Measurements from ENCODE around the gene TMEM109.

TMEM109 gene

DNA sequence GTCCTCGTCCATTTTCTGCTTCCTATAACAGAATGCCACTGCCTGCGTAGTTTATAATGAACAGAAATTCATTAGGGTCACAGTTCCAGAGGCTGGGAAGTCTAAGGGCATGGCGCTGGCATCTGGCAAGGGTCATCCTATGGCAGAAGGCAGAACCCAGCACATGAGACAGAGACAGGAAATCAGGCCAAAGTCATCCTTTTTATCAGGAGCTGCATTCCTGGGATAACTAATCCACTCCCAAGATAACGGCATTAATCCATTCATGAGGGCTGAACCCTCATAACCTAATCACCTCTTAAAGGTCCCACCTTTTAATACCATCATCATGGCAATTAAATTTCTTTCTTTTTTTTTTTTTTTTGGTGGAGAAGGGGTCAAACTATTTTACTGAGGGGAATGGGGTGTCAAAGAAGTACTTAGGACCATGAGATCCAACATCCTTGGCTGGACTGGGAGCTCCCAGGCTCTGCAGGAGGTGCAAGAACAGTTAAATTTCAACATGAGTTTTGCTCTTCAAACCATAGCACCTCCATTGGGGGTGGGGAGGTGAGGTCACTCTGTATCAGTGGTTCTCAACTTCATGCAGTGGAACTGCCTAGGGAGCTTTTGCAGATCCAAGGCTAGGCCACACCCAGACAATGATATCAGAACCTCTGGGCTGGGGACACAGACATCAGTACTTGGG, 4.4 kb downstream of the TMEM109 start:
- no peak for TF ChIP-seq CTCF (conservative IDR thresholded peaks at IDR 0.05; ENCODE audit: low read depth, low read length)
- no peak overlapping the region for H3K4me3 ChIP-seq (ENCODE audit: low read length)
- no peak for DNase-seq (ENCODE audit: low read depth)

DNA sequence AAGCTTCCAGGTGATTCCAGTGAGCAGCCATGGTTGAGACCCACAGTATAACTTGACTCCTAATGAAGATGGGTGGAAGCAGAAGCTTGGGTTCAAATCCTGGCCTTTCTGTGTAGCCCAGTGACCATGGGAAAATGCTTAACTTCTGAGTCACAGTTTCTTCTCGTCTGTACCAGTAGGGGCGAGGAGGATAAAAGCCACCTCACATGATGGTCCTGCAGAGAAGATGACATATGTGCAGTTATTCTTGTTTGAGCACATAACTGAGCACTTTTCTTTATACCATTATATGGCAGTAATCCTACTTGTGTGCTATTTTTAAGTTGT, 4.9 kb downstream of the TMEM109 start:
- DNase-seq (ENCODE audit: low read depth), result peak; percentile 93
- no peak overlapping the region for H3K4me3 ChIP-seq (ENCODE audit: low read length)
- TF ChIP-seq CTCF (conservative IDR thresholded peaks at IDR 0.05; ENCODE audit: low read depth, low read length), result no peak

DNA sequence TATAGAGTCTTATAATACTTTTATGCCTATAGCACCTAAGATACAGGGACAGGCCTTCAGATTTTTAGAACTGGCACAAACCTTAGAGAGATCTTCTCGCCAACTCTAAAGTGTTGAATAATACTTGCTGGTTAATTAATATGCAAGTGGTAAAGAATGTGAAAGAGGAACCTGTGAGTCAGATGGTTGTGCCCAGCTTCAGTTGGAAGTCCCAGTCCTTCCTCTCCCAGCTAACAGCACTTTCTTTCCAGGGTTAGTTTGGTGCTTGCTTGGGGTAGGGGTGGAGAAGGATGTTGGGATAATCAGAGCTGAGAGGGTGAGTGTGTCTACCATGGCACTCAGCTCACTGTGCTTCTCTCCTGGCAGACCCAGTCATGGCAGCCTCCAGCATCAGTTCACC, 5.4 kb downstream of the TMEM109 start:
- no peak for DNase-seq (ENCODE audit: low read depth)
- TF ChIP-seq CTCF (conservative IDR thresholded peaks at IDR 0.05; ENCODE audit: low read depth, low read length), result no peak
- no peak overlapping the region for H3K4me3 ChIP-seq (ENCODE audit: low read length)

GRCh38 chr11:60919956-60920355, 6.0 kb downstream of the TMEM109 start:
- H3K4me3 ChIP-seq (ENCODE audit: low read length), result no peak overlapping the region
- TF ChIP-seq CTCF (conservative IDR thresholded peaks at IDR 0.05; ENCODE audit: low read depth, low read length), result no peak
- no peak for DNase-seq (ENCODE audit: low read depth)

DNA sequence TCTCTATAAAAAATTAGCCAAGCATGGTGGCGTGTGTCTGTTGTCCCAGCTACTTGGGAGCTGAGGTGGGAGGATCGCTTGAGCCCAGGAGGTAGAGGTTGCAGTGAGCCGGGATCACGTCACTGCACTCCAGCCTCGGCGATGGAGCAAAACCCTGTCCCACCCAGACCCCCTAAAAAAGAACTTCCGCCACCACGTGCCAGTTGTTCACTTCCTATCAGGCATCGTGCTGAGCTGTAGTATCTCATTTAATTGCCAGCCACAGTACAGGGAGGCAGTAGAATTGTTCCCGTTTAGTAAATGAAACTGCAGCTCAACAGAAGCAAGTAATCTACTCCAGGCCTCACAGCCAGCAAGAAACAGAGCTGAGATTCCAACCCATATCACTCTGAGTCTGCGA, 7.3 kb downstream of the TMEM109 start:
- H3K4me3 ChIP-seq (ENCODE audit: low read length), result no peak overlapping the region
- DNase-seq (ENCODE audit: low read depth), result no peak
- TF ChIP-seq CTCF (conservative IDR thresholded peaks at IDR 0.05; ENCODE audit: low read depth, low read length), result no peak

- DNase-seq (ENCODE audit: low read depth), result no peak
- TF ChIP-seq CTCF (conservative IDR thresholded peaks at IDR 0.05; ENCODE audit: low read depth, low read length), result no peak
- H3K4me3 ChIP-seq (ENCODE audit: low read length), result no peak overlapping the region
These were observed 7.9 kb downstream of the TMEM109 start for GRCh38 chr11:60921777-60922335.

DNA sequence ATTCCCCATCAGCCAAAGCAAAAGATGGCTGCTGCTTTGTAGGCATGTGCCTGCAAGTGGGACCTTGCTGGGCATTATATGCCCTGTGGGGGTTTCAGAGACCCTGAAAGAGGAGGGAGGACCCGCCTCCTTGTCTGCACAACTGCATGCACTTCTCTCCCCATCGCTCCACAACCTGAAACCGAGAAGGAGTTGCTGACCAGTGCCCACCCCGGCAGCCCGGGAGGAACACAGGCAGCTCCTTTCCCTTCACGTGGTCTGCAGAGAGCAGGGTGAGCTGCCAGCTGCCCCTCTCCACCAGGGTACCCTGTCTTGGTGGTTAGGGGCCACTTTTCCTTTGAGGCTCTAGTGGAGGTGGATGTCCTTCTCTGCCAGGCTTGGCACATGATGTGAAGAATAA, 8.9 kb downstream of the TMEM109 start:
- no peak overlapping the region for H3K4me3 ChIP-seq (ENCODE audit: low read length)
- no peak for DNase-seq (ENCODE audit: low read depth)
- TF ChIP-seq CTCF (conservative IDR thresholded peaks at IDR 0.05; ENCODE audit: low read depth, low read length), result no peak

All from retinal pigment epithelial cell (primary cell).